AG20443 (cell line): ENCODE measurements around the gene AXIN2.
"Not testable (repeated sequence)": the region's sequence is repeated elsewhere in the genome, so short reads cannot be mapped to it uniquely, and the experiment has no call there.

Source experiments
- DNase-seq: peaks from one replicate; pipeline ENCODE4 v3.0.0; 2012; ENCODE audit warnings: low spot score, mixed read lengths

Gene AXIN2

DNA sequence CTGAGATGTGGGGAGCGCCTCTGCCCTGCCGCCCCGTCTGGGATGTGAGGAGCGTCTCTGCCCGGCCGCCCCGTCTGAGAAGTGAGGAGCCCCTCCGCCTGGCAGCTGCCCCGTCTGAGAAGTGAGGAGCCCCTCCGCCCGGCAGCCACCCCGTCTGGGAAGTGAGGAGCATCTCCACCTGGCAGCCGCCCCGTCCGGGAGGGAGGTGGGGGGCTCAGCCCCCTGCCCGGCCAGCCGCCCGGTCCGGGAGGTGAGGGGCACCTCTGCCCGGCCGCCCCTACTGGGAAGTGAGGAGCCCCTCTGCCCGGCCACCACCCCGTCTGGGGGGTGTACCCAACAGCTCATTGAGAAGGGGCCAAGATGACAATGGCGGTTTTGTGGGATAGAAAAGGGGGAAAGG lies 77.0 kb downstream of the AXIN2 start:
- DNase-seq, result not testable (repeated sequence)

DNA sequence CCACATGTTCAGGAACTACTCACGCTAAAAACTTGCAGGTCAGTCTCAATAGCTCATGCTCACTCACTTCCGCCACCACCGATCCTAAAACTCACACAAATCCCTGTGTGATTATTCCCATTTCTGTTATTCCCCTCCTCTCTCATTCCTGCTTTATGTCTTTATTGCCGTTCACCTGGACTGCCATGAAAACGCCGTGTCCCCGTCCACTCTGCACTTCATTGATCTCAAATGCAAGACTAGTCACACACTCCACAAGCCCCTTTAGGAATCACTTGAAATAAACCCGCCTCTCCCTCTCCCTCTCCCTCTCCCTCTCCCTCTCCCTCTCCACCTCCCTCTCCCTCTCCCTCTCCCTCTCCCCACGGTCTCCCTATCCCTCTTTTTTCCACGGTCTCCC lies 78.0 kb downstream of the AXIN2 start:
- no peak for DNase-seq

DNA sequence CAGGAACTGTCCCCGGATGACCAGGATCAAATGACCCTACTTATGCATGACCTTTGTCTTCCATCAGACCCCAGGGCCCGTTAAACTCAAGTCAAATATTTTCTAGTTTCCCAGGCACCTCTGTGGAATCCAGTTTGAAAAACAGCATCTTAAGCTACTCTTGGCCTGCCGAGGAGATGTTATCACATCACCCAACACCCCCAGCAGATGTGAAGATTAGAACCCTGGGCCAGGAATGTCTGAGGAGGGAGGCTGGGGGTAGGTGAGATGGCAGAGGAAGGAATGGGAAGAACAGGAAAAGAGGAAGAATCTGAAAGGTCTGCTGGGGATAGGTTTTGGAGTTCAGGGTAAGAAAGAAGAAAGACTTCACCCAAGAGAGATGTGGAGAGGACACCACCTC lies 79.2 kb downstream of the AXIN2 start:
- no peak for DNase-seq

- no peak for DNase-seq
These were observed 82.2 kb downstream of the AXIN2 start for GRCh38 chr17:65479282-65479681.
